Left renal pelvis (tissue), 4 donors: ENCODE data around the gene TMEM247. TPM values are rescaled to one million over a fixed set of nuclear protein-coding genes. Genes with fewer than 3 reads are reported as not detected.

Source experiments
- DNase-seq, 4 donors: peaks; one replicate each; pipeline ENCODE4 v3.0.0-alpha.2; 2013; ENCODE audit warnings: low read depth in 4 of 4, low spot score in 3 of 4
- polyA plus RNA-seq, 4 donors: library from polyadenylated mRNA; unstranded; fragments of 120-200 nt; gene quantifications; one replicate each; pipeline ENCODE4 v1.2.1, GENCODE V29; 2013; ENCODE audit not compliant: insufficient read length in 4 of 4

TMEM247 gene
- polyA plus RNA-seq, 4 donors, result not detected

DNA sequence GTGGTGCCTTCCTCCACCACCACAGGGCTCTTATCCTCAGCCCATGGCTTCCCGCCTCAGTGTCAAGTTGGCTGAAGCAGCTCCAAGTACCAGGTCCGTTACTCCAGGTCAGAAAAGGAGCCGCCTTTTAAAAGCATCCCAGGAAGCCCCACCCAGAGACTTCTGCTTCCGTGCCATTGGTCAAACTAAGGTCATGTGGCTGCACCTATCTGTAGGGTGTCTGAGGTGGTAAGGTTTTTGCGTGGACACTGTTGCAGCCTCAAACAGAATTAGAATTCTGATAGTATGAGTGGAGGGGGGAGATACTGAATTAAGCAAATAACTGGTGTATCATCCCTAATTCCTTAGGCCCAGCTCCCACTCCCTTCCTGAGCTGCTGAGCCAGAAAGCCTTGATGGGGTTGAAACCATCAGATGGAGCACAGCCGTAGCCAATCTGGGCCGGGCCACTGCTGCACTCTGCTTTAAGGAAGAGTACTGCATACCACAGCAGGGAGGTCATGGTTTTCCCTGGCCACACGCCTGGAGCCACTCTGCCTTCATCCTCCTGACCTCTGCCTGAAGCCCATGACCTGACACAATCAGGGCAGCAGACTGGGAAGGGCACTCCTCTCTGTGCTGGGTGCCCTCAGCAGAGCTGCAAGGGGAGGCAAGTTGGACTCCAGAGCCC is 8.4 kb downstream of the TMEM247 start:
- no peak for DNase-seq

DNA sequence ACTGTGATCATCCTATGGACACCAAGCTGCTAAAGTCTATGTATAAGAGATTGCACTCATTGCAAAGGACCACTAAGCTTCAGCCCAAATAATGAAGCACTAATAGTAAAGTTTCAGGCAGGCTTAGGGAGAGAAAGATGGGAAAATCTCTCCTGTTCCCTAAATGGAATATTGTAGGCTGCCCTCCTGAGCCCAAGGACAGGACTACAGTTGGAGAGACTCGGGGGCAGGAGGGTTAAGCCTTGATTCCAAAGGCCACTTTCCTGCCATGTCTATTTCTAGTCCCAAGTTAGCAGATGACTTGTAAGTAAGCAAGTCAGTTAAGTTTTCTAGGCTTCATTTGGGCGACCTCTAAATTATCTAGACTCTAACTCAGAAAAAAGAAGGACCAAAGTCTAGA is 9.0 kb downstream of the TMEM247 start:
- no peak for DNase-seq

- no peak for DNase-seq
Measured at GRCh38 chr2:46489423-46490174, 10.2 kb downstream of the TMEM247 start.

DNA sequence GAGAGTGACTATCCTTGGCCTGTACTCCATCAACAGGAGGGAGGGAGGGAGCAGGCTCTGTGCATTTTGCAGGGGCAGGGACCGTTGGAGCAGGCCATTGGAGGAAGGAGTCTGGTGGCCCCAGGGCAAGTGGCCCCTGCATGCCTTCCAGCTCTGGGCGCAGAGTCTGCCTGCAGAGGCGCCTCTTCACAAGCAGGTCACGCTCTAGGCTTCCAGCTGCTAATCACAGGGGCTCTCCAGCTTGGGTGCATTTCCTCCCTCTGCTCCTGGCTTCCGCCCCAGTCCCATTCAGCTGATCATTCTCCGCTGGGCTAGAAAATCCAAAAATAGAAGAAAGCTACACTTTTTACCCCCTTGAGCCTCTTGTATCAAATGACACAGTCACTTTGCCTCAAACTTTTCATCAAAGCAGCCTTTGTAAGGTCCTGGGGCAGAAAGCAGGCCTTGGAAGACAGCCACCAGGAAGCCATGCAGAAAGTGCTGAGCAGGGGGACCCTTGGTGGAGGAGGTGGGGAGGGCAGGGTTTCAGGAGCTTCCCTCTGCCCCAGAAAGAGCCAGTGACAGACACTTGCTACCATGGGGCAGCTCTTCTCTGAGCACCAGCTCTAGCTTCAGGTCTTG is 11.3 kb downstream of the TMEM247 start:
- DNase-seq, result peak in 3 of 4 donors; percentile 36 to 50 (median 48)

GRCh38 chr2:46492301-46492700 is 12.9 kb downstream of the TMEM247 start:
- no peak for DNase-seq

DNA sequence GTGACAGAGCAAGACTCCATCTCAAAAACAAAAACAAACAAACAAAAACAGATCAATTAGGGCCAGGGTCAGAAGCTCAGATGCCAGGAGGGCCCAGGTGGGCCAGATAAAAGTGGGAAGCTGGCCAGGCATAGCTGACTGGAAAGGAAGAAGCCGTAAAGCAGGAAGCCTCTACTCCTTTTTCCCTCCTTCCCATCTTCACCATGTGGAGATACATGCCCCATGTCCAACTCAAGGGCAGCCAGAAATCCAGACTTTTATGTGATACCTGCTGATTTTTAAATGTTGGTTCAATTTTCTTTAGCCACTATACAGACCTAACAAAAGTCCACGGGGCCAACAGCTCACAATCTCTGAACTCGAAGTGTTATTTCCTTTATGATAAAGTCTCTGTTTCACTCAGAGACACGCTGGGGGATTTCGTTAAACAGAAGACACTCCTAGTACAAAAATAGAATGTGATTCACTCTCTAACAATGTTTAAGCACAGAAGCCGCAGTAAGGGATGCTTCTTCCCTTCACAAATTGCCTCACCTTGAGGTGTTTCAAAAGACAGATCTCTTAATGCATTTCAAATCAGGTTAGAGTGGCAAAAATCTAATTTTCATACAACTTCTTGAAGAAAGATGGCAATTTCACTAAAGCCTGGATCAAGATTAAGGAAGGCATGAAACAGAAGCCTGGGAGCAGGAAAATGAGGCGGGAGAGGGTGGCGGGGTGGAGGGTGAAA is 14.0 kb downstream of the TMEM247 start:
- DNase-seq, result no peak

DNA sequence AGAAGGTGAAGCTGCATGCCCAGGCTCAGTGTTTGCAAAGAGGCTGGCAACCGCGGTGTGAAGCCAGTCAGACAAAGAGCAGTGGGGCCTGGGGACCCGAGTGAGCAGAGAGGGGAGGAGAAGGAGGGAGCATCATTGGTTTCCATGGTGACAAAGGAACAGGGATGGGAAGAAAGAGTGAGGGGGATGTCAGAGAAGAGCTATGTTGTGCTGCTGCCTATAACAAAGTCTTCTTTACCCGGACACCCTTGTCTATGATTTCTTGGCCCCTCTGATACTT is 14.5 kb downstream of the TMEM247 start:
- no peak for DNase-seq

DNA sequence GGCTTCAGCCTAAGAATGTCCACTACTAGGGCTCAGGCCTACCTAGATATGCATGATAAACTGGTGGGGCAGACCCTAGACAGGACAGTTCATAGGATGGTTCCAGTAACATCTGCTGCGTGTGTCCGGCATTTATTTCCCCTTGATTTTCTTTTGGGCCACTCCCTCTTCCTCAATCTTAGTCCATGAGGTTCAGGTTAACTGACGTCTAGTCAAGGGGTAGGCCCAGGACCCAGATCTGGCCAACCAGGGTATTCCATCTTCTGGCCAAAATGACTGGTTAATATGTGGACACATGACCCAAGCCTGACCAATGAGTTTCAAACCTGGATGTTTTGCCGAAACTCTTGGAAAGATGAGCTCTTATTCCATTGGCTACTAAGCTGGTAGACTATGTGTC is 15.2 kb downstream of the TMEM247 start:
- no peak for DNase-seq

GRCh38 chr2:46495231-46496030 is 16.1 kb downstream of the TMEM247 start:
- no peak for DNase-seq

DNA sequence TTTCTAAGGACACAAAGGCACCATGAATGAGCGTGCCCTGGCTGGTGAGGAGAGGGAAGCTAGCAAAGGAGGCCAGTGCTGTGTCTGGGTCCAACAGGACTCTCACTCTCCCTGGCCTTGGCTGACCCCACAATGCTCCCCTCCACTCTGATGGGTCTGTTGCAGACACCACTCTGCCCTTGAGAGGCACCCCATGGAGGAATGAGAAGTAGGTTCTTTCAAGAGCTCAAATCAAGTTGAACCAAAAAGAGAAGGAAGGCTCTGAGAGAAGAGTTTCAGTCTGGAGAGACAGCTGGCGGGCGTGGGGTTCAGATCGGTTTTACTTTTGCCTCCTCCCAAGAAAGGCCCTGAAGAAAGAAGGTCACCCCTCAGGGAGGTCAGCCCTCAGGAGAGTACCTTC is 18.4 kb downstream of the TMEM247 start:
- no peak for DNase-seq

GRCh38 chr2:46498681-46499080 is 19.3 kb downstream of the TMEM247 start:
- no peak for DNase-seq

- no peak for DNase-seq
Measured at GRCh38 chr2:46499392-46499785, 20.0 kb downstream of the TMEM247 start.

DNA sequence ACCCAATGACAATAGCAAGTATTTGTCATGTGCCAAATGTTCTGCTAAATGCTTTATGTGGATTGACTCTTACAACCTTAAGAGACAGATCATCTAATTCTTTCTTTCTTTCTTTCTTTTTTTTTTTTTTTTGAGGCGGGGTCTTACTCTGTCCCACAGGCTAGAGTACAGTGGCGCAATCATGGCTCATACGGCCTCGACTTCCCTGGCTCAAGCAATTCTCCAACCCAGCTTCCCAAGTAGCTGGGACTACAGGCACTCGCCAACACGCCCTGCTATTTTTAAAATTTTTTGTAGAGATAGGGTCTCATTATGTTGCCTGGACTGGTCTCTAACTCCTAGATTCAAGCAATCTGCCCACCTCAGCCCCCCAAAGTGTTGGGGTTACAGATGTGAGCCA is 21.4 kb downstream of the TMEM247 start:
- no peak for DNase-seq

- no peak for DNase-seq
Measured at GRCh38 chr2:46502291-46502885, 23.0 kb downstream of the TMEM247 start.

DNA sequence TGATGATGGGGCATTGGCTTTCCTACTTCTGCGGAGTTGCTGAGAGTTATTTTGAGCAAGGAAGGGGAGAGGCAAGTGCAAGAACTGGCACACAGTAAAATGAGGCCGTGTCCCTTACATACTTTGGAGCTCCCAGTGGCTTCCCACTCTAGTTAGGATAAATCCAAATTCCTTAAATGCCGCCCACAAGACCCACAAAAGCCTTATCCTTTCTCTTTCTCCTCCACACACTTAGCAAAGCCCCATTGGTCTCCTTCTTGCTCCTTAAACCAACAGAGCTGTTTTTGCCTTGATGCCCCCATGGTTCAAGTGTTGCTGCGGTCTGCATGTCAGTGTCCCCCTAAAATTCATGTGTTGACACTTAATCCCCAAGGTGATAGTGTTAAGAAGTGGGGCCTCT is 24.3 kb downstream of the TMEM247 start:
- DNase-seq, result no peak

DNA sequence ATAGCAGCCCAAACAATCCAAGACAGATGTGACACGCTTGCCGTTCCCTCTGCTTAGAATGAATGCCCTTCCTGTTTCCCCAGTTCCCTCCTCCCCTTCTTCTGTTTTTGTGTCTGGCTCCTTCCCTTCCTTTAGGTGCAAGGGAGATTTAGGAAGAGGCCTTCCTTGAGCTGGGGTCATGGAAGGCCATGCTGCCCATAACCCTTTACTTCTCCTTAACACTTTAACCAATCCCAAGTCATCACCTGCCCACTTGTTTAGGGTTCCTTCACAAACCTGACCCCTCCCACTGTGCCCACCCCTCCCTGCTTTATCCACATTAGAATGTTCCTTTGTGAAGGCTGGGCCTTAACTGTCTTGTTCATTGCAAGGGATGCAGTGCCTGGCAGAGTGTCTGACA is 24.9 kb downstream of the TMEM247 start:
- no peak for DNase-seq

- no peak for DNase-seq
Measured at GRCh38 chr2:46504685-46505471, 25.5 kb downstream of the TMEM247 start.

- no peak for DNase-seq
Measured at GRCh38 chr2:46505472-46505783, 26.1 kb downstream of the TMEM247 start.

- no peak for DNase-seq
Measured at GRCh38 chr2:46506131-46506706, 26.9 kb downstream of the TMEM247 start.
